ENCODE data around the gene RABEP1.
"Not testable (repeated sequence)": the region's sequence is repeated elsewhere in the genome, so short reads cannot be mapped to it uniquely, and the experiment has no call there.

Gene RABEP1

GRCh38 chr17:5419959-5420653 is 138.0 kb downstream of the RABEP1 start, which contains the start of gene RPAIN:
RPAIN (plus strand) TSS chr17:5420182; CDS start chr17:5420211, 29 bp downstream.
- no peak for TF ChIP-seq CTCF (IDR thresholded peaks at IDR 0.05; ENCODE audit: borderline replicate concordance, insufficient read depth, low read depth, low read length)
- peak within 1 kb of the TSS; percentile 85 for H3K4me3 ChIP-seq (ENCODE audit: low read depth, low read length)

- no peak for TF ChIP-seq CTCF (IDR thresholded peaks at IDR 0.05; ENCODE audit: borderline replicate concordance, insufficient read depth, low read depth, low read length)
- no peak overlapping the region for H3K4me3 ChIP-seq (ENCODE audit: low read depth, low read length)
Measured at GRCh38 chr17:5422505-5422904, 140.4 kb downstream of the RABEP1 start.

- TF ChIP-seq CTCF (IDR thresholded peaks at IDR 0.05; ENCODE audit: borderline replicate concordance, insufficient read depth, low read depth, low read length) = no peak
- H3K4me3 ChIP-seq (ENCODE audit: low read depth, low read length) = no peak overlapping the region
Measured at GRCh38 chr17:5424909-5425308, 142.8 kb downstream of the RABEP1 start.

- no peak for TF ChIP-seq CTCF (IDR thresholded peaks at IDR 0.05; ENCODE audit: borderline replicate concordance, insufficient read depth, low read depth, low read length)
Measured at GRCh38 chr17:5425826-5426225, 143.7 kb downstream of the RABEP1 start.

GRCh38 chr17:5429191-5429887 is 147.3 kb downstream of the RABEP1 start:
- no peak overlapping the region for H3K4me3 ChIP-seq (ENCODE audit: low read depth, low read length)
- TF ChIP-seq CTCF (IDR thresholded peaks at IDR 0.05; ENCODE audit: borderline replicate concordance, insufficient read depth, low read depth, low read length) = no peak

More at GRCh38 chr17:5425826-5426225, 143.7 kb downstream of the RABEP1 start:
- H3K4me3 ChIP-seq (ENCODE audit: low read depth, low read length) = no peak overlapping the region

GRCh38 chr17:5430413-5430999 is 148.4 kb downstream of the RABEP1 start:
- H3K4me3 ChIP-seq (ENCODE audit: low read depth, low read length) = no peak overlapping the region
- TF ChIP-seq CTCF (IDR thresholded peaks at IDR 0.05; ENCODE audit: borderline replicate concordance, insufficient read depth, low read depth, low read length) = no peak

- not testable (repeated sequence) for H3K4me3 ChIP-seq (ENCODE audit: low read depth, low read length)
Measured at GRCh38 chr17:5431234-5431633, 149.2 kb downstream of the RABEP1 start.
